Endothelial cell of umbilical vein (primary cell): ENCODE measurements around the gene SLC25A23. TPM values are rescaled to one million over a fixed set of nuclear protein-coding genes. Genes with fewer than 3 reads are reported as not detected.

Experiments used
- BruUV-seq: library from RNA; stranded (reverse); fragments of 400-500 nt; replicated peaks from 2 replicates; lab custom pipeline; 2021; lab: Mats Ljungman, UMichigan
- CTCF ChIA-PET: fragments of 300-600, 350-600 bp; sonication (Branson Sonifier 250); formaldehyde crosslinking; loops from one replicate; lab custom pipeline; 2021; ENCODE audit warnings: antibody characterized with exemption, inconsistent platforms; lab: Charles Lee
- POLR2A ChIA-PET: fragments of 300-600, 350-600 bp; sonication (Branson Sonifier 250); formaldehyde crosslinking; loops from one replicate; lab custom pipeline; 2021; ENCODE audit warnings: antibody characterized with exemption, inconsistent platforms; lab: Charles Lee
- DNase-seq: peaks from one replicate; pipeline ENCODE4 v3.0.0-alpha.2; 2011; ENCODE audit warnings: low read depth, low spot score
- FAIRE-seq: peaks from 2 replicates; lab custom pipeline; 2011; peaks lifted over from hg19 to GRCh38; lab: Jason Lieb, UNC
- H2AFZ ChIP-seq: 2 replicates; pipeline ENCODE4 v1.6.0; 2012; ENCODE audit warnings: low read depth, low read length, control low read depth, inconsistent platforms
- H3K27ac ChIP-seq: 2 replicates; pipeline ENCODE4 v1.5.1; 2011; ENCODE audit warnings: low read depth, mild to moderate bottlenecking, control low read depth, low read length, moderate library complexity; ENCODE audit not compliant: insufficient read depth
- H3K27me3 ChIP-seq, 2 experiments: 2 replicates each; pipeline versions ENCODE4 v1.6.0 to v1.6.1; 2011; ENCODE audit warnings: low read length in 2 of 2, mixed read lengths in 1 of 2; ENCODE audit not compliant: control insufficient read depth in 2 of 2, insufficient read depth in 2 of 2
- H3K36me3 ChIP-seq, 2 experiments: 2 replicates in 1 of 2; 3 replicates in 1 of 2; pipeline ENCODE4 v1.5.1; 2011; ENCODE audit warnings: low read length in 2 of 2, mild to moderate bottlenecking in 1 of 2, moderate library complexity in 1 of 2; ENCODE audit not compliant: control insufficient read depth in 2 of 2, insufficient read depth in 2 of 2; ENCODE audit errors: extremely low read depth in 1 of 2
- H3K4me1 ChIP-seq: 3 replicates; pipeline ENCODE4 v1.5.1; 2011; ENCODE audit warnings: mild to moderate bottlenecking, low read length; ENCODE audit not compliant: control insufficient read depth, insufficient read depth; ENCODE audit errors: extremely low read depth
- H3K4me2 ChIP-seq: 2 replicates; pipeline ENCODE4 v1.6.1; 2011; ENCODE audit warnings: low read length, control low read depth, mixed read lengths; ENCODE audit not compliant: insufficient read depth
- H3K4me3 ChIP-seq, 3 experiments: fragments of 200-600 bp in 1 of 3; sonication (generic), shearing (Covaris generic) in 1 of 3; replicated peaks in 1 of 3; 2 replicates each; pipeline ENCODE4 v1.5.1; 2011 to 2016; ENCODE audit warnings: control low read depth in 3 of 3, low read length in 3 of 3, mild to moderate bottlenecking in 2 of 3, inconsistent platforms in 1 of 3, low read depth in 1 of 3, moderate library complexity in 1 of 3; ENCODE audit not compliant: insufficient read depth in 1 of 3
- H3K79me2 ChIP-seq: 2 replicates; pipeline ENCODE4 v1.6.0; 2012; ENCODE audit warnings: low read length, inconsistent platforms; ENCODE audit not compliant: control insufficient read depth, insufficient read depth
- H3K9ac ChIP-seq: replicated peaks from 2 replicates; pipeline ENCODE3; 2011; ENCODE audit warnings: low read length, control low read depth; ENCODE audit not compliant: insufficient read depth; ENCODE audit errors: extremely low read depth
- H3K9me1 ChIP-seq: replicated peaks from 3 replicates; pipeline ENCODE4 v1.6.0; 2011; ENCODE audit warnings: mild to moderate bottlenecking, low read length; ENCODE audit not compliant: control insufficient read depth, insufficient read depth; ENCODE audit errors: extremely low read depth
- H3K9me3 ChIP-seq: replicated peaks from 2 replicates; pipeline ENCODE4 v1.5.1; 2012; ENCODE audit warnings: low read length, inconsistent platforms; ENCODE audit not compliant: control insufficient read depth, insufficient read depth
- H4K20me1 ChIP-seq: replicated peaks from 2 replicates; pipeline ENCODE3; 2011; ENCODE audit warnings: mild to moderate bottlenecking, low read length; ENCODE audit not compliant: control insufficient read depth, insufficient read depth; ENCODE audit errors: extremely low read depth
- CTCF ChIP-seq, 2 donors: IDR thresholded peaks; 1 replicate in 1 of 2; 2 replicates in 1 of 2; pipeline ENCODE4 v1.5.1; 2011; ENCODE audit warnings: low read length in 2 of 2, mild to moderate bottlenecking in 2 of 2, moderate library complexity in 2 of 2, control low read depth in 1 of 2, inconsistent platforms in 1 of 2, low read depth in 1 of 2; ENCODE audit not compliant: insufficient read depth in 1 of 2; ENCODE audit errors: extremely low read depth in 1 of 2
- EZH2 ChIP-seq: IDR thresholded peaks from 2 replicates; pipeline ENCODE4 v1.6.1; 2012; ENCODE audit warnings: borderline replicate concordance, low read depth, mild to moderate bottlenecking, moderate library complexity, low read length, inconsistent platforms; ENCODE audit not compliant: severe bottlenecking
- FOS ChIP-seq: IDR thresholded peaks from 2 replicates; pipeline ENCODE4 v1.6.1; 2011; ENCODE audit warnings: mild to moderate bottlenecking, low read length, moderate library complexity, borderline replicate concordance; ENCODE audit not compliant: insufficient read depth
- GATA2 ChIP-seq: IDR thresholded peaks from 2 replicates; pipeline ENCODE4 v1.7.0; 2011; ENCODE audit warnings: low read depth, mild to moderate bottlenecking, moderate library complexity, mixed read lengths, low read length; ENCODE audit not compliant: insufficient read length, insufficient read depth
- JUN ChIP-seq: IDR thresholded peaks from 2 replicates; pipeline ENCODE4 v1.6.1; 2011; ENCODE audit warnings: borderline replicate concordance, low read depth; ENCODE audit not compliant: insufficient read length, insufficient read depth
- MAX ChIP-seq: IDR thresholded peaks from 2 replicates; pipeline ENCODE4 v1.6.1; 2011; ENCODE audit not compliant: insufficient read depth, insufficient read length
- MYC ChIP-seq: IDR thresholded peaks from one replicate; pipeline ENCODE4 v1.6.1; 2011; ENCODE audit warnings: mild to moderate bottlenecking, low read depth, low read length
- POLR2A ChIP-seq: IDR thresholded peaks from 2 replicates; pipeline ENCODE4 v1.6.1; 2012; ENCODE audit warnings: low read depth, mild to moderate bottlenecking, control low read depth, low read length
- POLR2AphosphoS5 ChIP-seq: IDR thresholded peaks from 2 replicates; pipeline ENCODE4 v1.6.1; 2012; ENCODE audit warnings: low read depth, mild to moderate bottlenecking, control low read depth, low read length, moderate library complexity; ENCODE audit not compliant: insufficient read depth
- dilution Hi-C: fragments of 300-500 bp; cut with MboI; formaldehyde crosslinking; loops from one replicate; pipeline ENCODE4 v1.15.0; 2019; ENCODE audit warnings: low sequenced_read_pairs; ENCODE audit not compliant: extremely low pct_ligation_motif_present
- intact Hi-C: fragments of 100-400 bp; cut with micrococcal nuclease; formaldehyde crosslinking; loops from one replicate; pipeline ENCODE4 v1.10.0; 2022
- polyA plus RNA-seq, 4 experiments: library from polyadenylated mRNA; depleted of rRNA in 3 of 4; stranded (reverse) in 3 of 4; unstranded in 1 of 4; fragments of >200 nt; gene quantifications; 2 replicates each; pipeline versions ENCODE4 v1.2.1 to v1.2.3, GENCODE V29; 2011 to 2012; ENCODE audit warnings: missing spikeins in 1 of 4
- total RNA-seq: library from RNA; stranded (reverse); gene quantifications from 2 replicates; pipeline ENCODE4 v1.2.3, GENCODE V29; 2021

SLC25A23 gene
- total and polyA plus RNA-seq, 2 donors (not counting 3 experiments of a cell fraction or from before 2014, with no cell fraction given), result 12.8 to 33.5 TPM

- Histone ChIP-seq H3K27me3 (peaks cover 0 to 9% of the 10 kb centered on the region in 2 experiments), H2AFZ (no peak overlapping the region), H3K4me2 (no peak overlapping the region), H3K4me1 (peaks cover 2% of the 10 kb centered on the region), H3K9me1 (no peaks in the 10 kb centered on the region), H3K9ac (no peak overlapping the region), H3K27ac (no peak overlapping the region), H3K4me3 (no peak overlapping the region), H3K9me3 (no peaks in the 10 kb centered on the region), H4K20me1 (no peaks in the 10 kb centered on the region), H3K79me2 (no peaks in the 10 kb centered on the region), H3K36me3 (no peaks in the 10 kb centered on the region)
- dilution Hi-C loops, result no loop called here
- BruUV-seq, result no TSS peak
- DNase-seq (no peak), FAIRE-seq (no peak)
- TF ChIP-seq CTCF (IDR thresholded peaks at IDR 0.05; ENCODE audit: extremely low read depth in 1 of 2, insufficient read depth in 1 of 2, low read depth in 1 of 2, low read length in 2 of 2), result no peak
- no peak for TF ChIP-seq FOS
- no peak for TF ChIP-seq MAX
- TF ChIP-seq POLR2AphosphoS5, result no peak
- no peak for TF ChIP-seq POLR2A
- no peak for TF ChIP-seq JUN
- no peak for TF ChIP-seq EZH2
- no peak for TF ChIP-seq MYC
- TF ChIP-seq GATA2, result no peak
- intact Hi-C loops, result no loop called here
- ChIA-PET POLR2A (no interaction called here), CTCF (interaction anchor here (0.8 kb wide), 1 partner anchor 27 kb away, joined by 3 read pairs; no protein-coding TSS in a partner anchor)
These were observed 20.3 kb upstream of the SLC25A23 start for GRCh38 chr19:6479836-6480398.
